Renal cortex interstitium (tissue), 11 donors: ENCODE data around the gene INSL3. TPM values are rescaled to one million over a fixed set of nuclear protein-coding genes. Genes with fewer than 3 reads are reported as not detected.
A peak's percentile ranks its signal among the peaks of the same experiment; 100 is the strongest.
"Not testable (repeated sequence)": the region's sequence is repeated elsewhere in the genome, so short reads cannot be mapped to it uniquely, and the experiment has no call there.

Experiments
- DNase-seq, 11 donors: peaks; one replicate each; pipeline ENCODE4 v3.0.0-alpha.2; 2013; ENCODE audit warnings: low read depth in 9 of 11, low spot score in 4 of 11; ENCODE audit errors: extremely low read depth in 1 of 11
- polyA plus RNA-seq, 3 donors: library from polyadenylated mRNA; unstranded; fragments of 120-200 nt; gene quantifications; one replicate each; pipeline ENCODE4 v1.2.1, GENCODE V29; 2013; ENCODE audit not compliant: insufficient read length in 3 of 3

INSL3 gene
- polyA plus RNA-seq, 3 donors = 0.25 to 0.75 (median 0.61) TPM

DNA sequence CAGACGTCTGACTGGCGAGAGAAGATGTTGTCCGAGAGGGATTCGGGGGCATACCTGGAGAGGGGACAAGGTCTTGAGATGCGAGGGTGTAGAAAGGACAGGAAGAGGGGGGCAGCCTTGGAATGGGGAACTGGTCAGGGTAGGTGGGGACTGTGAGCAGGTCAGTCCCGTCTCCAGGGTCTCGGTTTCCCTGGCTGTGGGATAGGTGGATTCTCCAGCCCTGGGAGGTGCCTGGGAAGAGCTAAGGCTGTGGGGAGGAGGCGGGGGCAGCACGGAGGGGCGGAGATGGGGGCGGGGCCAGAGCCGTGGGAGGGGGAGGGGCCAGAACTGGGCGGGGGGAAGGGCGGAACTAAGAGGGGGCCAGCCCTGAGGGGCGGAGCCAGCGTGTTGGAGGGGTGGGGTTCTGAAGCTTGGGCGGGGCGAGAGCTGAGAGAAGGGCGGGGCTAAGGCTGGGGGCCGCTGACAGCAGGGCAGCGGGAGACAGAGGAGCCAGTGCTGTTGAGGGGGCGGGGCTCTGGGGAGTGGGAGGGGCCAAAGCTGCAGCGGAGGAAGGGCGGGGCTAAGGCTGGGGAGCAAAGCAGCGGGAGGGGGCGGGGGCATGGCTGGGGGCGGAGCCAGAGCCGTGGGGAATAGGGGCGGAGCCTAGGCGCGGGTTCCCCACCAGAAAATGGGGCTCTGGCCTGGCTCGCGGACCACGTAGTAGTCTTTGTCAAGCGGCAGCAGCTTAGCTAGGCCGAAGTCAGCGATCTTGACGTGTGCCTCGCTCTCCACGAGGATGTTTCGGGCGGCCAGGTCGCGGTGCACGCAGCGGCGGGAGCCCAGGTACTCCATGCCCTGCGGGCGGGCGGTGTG, 9.5 kb upstream of the INSL3 start:
- peak in 10 of 11 donors; percentile 10 to 65 (median 50) for DNase-seq

- peak in 7 of 11 donors; percentile 8 to 32 (median 24) for DNase-seq
Observed at GRCh38 chr19:17829855-17830566, 8.7 kb upstream of the INSL3 start.

DNA sequence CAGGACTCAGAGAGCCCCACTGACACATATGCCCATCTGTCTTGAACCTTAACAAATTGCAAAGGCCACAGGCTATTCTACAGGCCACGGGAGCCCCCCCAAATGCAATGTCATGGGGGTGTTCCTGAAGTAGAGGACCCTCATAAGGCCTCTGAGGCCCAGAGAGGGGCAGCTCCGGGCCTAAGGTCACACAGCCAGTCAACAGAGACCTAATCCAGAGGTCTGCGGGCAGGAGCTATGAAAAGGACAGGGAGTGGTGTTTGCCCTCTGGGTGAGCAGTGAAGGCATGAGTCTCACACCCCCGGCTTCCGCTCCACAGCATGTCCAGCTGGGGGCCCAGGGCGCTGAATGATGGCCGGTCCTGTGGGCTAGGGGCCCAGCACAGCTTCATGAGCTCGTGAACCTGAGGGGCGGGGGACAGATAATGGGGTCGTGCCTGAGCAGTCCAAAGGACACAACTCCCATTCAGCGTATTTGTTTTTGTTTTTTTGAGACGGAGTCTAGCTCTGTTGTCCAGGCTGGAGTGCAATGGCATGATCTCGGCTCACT, 5.3 kb upstream of the INSL3 start:
- DNase-seq = no peak

DNA sequence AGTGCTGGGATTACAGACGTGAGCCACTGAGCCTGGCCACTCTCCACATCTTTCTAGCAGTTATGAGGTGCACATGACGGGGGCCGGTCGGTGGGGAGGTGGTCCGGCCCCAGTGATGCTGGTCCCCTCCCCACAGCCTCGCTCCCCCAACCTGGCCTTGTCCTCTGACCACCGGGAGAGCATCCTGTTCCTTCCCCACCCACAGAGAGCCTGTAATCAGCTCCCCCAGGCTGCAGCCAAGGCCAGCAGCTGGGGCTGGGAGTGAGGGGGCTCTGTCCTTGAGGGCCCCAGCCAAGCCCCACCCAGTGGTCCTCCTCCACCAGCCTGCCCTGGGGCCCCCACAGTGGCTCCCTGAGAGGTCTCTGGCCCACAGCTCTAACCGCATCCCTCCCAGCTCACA, 3.0 kb upstream of the INSL3 start:
- DNase-seq = no peak

DNA sequence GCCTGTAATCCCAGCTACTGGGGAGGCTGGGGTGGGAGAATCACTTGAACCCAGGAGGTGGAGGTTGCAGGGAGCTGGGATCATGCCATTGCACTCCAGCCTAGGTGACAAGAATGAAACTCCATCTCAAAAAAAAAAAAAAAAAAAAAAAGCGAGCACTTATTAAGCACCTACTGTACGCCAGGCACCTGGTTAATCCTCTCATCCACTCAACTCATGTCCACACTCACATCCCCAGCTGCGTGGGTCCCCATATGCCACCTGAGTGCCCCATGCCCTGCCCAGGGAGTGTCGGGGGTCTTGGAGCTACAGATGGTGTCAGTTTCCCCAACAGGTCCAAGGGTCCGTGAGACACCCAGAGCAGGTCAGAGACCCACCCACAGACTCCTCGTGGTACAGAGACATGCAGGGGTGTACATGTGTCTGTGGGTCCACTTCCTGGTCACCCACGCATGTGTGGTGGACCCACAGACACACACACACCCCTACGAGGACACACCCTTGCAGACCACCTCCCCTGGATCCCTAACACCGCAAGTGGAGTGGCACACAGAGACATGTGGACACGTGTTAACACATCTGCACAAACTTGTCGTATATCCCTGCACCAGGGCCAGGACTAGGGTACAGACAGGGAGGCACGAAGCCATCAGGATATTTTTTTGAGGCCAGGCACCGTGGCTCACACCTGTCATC, 3.5 kb downstream of the INSL3 start:
- no peak for DNase-seq

DNA sequence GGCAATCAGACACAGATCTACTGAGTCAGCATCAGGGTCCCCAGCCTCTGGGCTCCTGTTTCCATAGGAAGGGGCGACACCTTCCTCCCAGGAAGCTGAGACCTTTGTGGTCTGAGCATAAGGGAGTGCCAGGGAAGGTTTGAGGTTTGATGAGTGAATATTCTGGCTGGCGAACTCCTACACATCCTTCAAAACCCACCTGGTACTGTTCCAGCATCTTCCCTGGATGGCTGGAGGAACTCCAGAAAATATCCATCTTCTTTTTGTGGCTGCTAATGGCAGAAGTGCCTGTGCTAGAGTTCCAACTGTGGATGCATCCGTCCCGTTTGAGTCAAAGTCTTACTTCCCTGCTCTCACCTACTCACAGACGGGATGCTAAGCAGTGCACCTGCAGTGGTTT, 9.2 kb downstream of the INSL3 start:
- DNase-seq = no peak

- DNase-seq = no peak
Observed at GRCh38 chr19:17811681-17812080, 9.6 kb downstream of the INSL3 start.

DNA sequence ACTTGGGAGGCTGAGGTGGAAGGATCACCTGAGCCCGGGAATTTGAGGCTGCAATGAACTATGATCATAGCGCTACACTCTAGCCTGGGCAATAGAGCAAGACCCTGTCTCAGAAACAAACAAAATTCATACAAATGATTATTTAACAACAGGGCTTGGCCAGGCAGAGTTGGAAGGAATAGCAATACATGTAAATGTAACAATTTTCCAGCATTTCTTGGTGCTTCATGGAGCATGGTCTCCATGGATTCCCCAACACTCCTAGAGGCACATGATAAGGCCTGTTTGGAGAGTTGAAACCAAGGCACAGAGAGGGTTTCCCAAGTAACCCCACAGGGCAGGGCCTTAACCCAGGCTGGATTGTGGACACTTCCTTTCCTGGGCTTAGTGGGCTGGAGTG, 10.2 kb downstream of the INSL3 start:
- no peak for DNase-seq

GRCh38 chr19:17807731-17808316, 13.5 kb downstream of the INSL3 start:
- DNase-seq = no peak

DNA sequence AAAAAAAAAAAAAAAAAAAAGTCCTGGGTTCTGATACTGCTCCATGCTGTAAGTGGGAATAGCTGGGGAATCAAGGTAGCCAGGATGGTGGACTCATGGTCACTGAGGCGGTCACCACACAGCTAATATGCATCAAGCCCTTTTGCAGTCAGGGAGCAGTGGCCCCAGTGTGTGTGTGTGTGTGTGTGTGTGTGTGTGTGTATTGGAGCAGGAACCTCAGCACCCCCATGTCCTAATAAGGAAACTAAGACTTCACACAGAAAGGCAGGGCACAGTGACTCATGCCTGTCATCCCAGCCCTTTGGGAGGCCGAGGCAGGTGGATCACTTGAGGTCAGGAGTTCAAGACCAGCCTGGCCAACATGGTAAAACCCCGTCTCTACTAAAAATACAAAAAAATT, 14.4 kb downstream of the INSL3 start:
- no peak for DNase-seq

DNA sequence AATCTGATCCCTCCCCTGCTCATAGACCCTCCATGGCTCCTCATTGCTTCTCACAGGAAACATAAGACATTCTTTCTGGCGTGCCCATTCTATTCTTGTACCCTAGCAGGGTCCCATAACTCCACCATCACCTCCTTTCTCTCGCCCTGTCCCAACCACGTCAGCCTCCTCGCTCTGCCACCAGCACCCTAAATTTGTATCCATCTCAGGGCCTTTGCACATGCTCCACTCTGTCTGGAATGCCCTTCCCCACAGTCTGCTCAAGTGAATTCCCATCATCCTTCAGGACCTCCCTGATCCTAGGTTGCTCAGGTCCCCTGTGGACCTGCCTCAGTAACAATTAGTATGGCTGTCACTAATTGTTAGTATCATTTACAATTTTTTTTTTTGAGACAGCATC, 15.9 kb downstream of the INSL3 start:
- DNase-seq = no peak

GRCh38 chr19:17803264-17803896, 17.9 kb downstream of the INSL3 start:
- no peak for DNase-seq

- no peak for DNase-seq
Observed at GRCh38 chr19:17802137-17802858, 19.0 kb downstream of the INSL3 start.

- DNase-seq = not testable (repeated sequence)
Observed at GRCh38 chr19:17798599-17798998, 22.7 kb downstream of the INSL3 start.

GRCh38 chr19:17797424-17798201, 23.7 kb downstream of the INSL3 start:
- DNase-seq = no peak

- DNase-seq = no peak
Observed at GRCh38 chr19:17796838-17797423, 24.4 kb downstream of the INSL3 start.
